Liver (tissue), 9 donors: ENCODE results near the gene MORF4L1. TPM values are rescaled to one million over a fixed set of nuclear protein-coding genes. Genes with fewer than 3 reads are reported as not detected.
A peak's percentile ranks its signal among the peaks of the same experiment; 100 is the strongest.

ENCODE experiments used
- DNase-seq: peaks from one replicate; pipeline ENCODE4 v3.0.0-alpha.2; 2017; ENCODE audit warnings: low spot score
- H3K27ac ChIP-seq, 2 donors: one replicate each; pipeline ENCODE4 v1.7.0; 2013; ENCODE audit warnings: inconsistent platforms in 2 of 2, low read length in 2 of 2, control low read depth in 1 of 2, low read depth in 1 of 2, mild to moderate bottlenecking in 1 of 2
- H3K27me3 ChIP-seq, 4 donors: one replicate each; pipeline versions ENCODE4 v1.6.1 to v1.7.0; 2013; ENCODE audit warnings: low read length in 3 of 4, inconsistent platforms in 1 of 4, mild to moderate bottlenecking in 1 of 4, moderate library complexity in 1 of 4; ENCODE audit not compliant: control insufficient read depth in 4 of 4, insufficient read depth in 4 of 4
- H3K36me3 ChIP-seq, 4 donors: one replicate each; pipeline versions ENCODE4 v1.6.1 to v1.7.0; 2013; ENCODE audit warnings: low read length in 3 of 4, mild to moderate bottlenecking in 3 of 4, low read depth in 1 of 4, moderate library complexity in 1 of 4; ENCODE audit not compliant: control insufficient read depth in 4 of 4, insufficient read depth in 3 of 4
- H3K4me1 ChIP-seq, 4 donors: one replicate each; pipeline versions ENCODE4 v1.6.1 to v1.7.0; 2013; ENCODE audit warnings: low read length in 3 of 4, mild to moderate bottlenecking in 3 of 4, moderate library complexity in 1 of 4; ENCODE audit not compliant: control insufficient read depth in 4 of 4, insufficient read depth in 4 of 4
- H3K4me3 ChIP-seq, 3 donors: one replicate each; pipeline versions ENCODE4 v1.6.1 to v1.7.0; 2013; ENCODE audit warnings: low read length in 3 of 3, control low read depth in 1 of 3, low read depth in 1 of 3, mild to moderate bottlenecking in 1 of 3
- H3K9ac ChIP-seq, 2 donors: one replicate each; pipeline ENCODE4 v1.7.0; 2013; ENCODE audit warnings: low read length in 2 of 2, mild to moderate bottlenecking in 2 of 2, moderate library complexity in 2 of 2, control low read depth in 1 of 2, low read depth in 1 of 2
- H3K9me3 ChIP-seq, 4 donors: one replicate each; pipeline versions ENCODE4 v1.6.1 to v1.7.0; 2013; ENCODE audit warnings: low read length in 3 of 4; ENCODE audit not compliant: control insufficient read depth in 4 of 4
- ATF3 ChIP-seq: IDR thresholded peaks from 2 replicates; pipeline ENCODE4 v1.6.1; 2016; ENCODE audit warnings: antibody characterized with exemption
- EGR1 ChIP-seq, 2 donors: IDR thresholded peaks; 2 replicates each; pipeline ENCODE4 v1.6.1; 2016 to 2018; ENCODE audit warnings: antibody characterized with exemption in 2 of 2, low read depth in 2 of 2
- FOXA1 ChIP-seq: IDR thresholded peaks from 2 replicates; pipeline ENCODE4 v1.6.1; 2016; ENCODE audit warnings: antibody characterized with exemption
- FOXA2 ChIP-seq: IDR thresholded peaks from 2 replicates; pipeline ENCODE4 v1.6.1; 2016; ENCODE audit warnings: antibody characterized with exemption
- GABPA ChIP-seq, 2 donors: IDR thresholded peaks in 1 of 2; conservative IDR thresholded peaks in 1 of 2; 2 replicates each; pipeline ENCODE4 v1.6.1; 2016; ENCODE audit warnings: antibody characterized with exemption in 2 of 2, mild to moderate bottlenecking in 1 of 2, moderate library complexity in 1 of 2
- HNF4A ChIP-seq, 2 donors: conservative IDR thresholded peaks; 2 replicates each; pipeline ENCODE4 v1.6.1; 2016; ENCODE audit warnings: antibody characterized with exemption in 2 of 2, mild to moderate bottlenecking in 2 of 2
- HNF4G ChIP-seq: IDR thresholded peaks from 2 replicates; pipeline ENCODE4 v1.6.1; 2016; ENCODE audit warnings: antibody characterized with exemption
- JUND ChIP-seq, 2 donors: IDR thresholded peaks; 2 replicates each; pipeline ENCODE4 v1.6.1; 2016; ENCODE audit warnings: antibody characterized with exemption in 2 of 2
- NR2F2 ChIP-seq: IDR thresholded peaks from 2 replicates; pipeline ENCODE4 v1.6.1; 2016; ENCODE audit warnings: antibody characterized with exemption
- RAD21 ChIP-seq, 2 donors: IDR thresholded peaks; 2 replicates each; pipeline ENCODE4 v1.6.1; 2016; ENCODE audit warnings: antibody characterized with exemption in 2 of 2, mild to moderate bottlenecking in 2 of 2
- REST ChIP-seq: IDR thresholded peaks from 2 replicates; pipeline ENCODE4 v1.6.1; 2016; ENCODE audit warnings: antibody characterized with exemption, mild to moderate bottlenecking
- RXRA ChIP-seq, 2 donors: IDR thresholded peaks; 2 replicates each; pipeline ENCODE4 v1.6.1; 2017 to 2018; ENCODE audit warnings: antibody characterized with exemption in 2 of 2, mild to moderate bottlenecking in 1 of 2
- SP1 ChIP-seq: IDR thresholded peaks from 2 replicates; pipeline ENCODE4 v1.6.1; 2018; ENCODE audit warnings: antibody characterized with exemption, mild to moderate bottlenecking
- TAF1 ChIP-seq: conservative IDR thresholded peaks from 2 replicates; pipeline ENCODE4 v1.6.1; 2016; ENCODE audit warnings: antibody characterized with exemption, mild to moderate bottlenecking
- YY1 ChIP-seq: IDR thresholded peaks from 2 replicates; pipeline ENCODE4 v1.6.1; 2016; ENCODE audit warnings: antibody characterized with exemption, mild to moderate bottlenecking
- ZBTB33 ChIP-seq: IDR thresholded peaks from 2 replicates; pipeline ENCODE4 v1.6.1; 2016; ENCODE audit warnings: antibody characterized with exemption
- WGBS: extraction: QIAGEN DNeasy Blood & Tissue Kit; methylation state at CpG from one replicate; pipeline ENCODE4 v1.1.7; 2013; 5-methylcytosine and 5-hydroxymethylcytosine counted together
- polyA plus RNA-seq, 2 donors: library from polyadenylated mRNA; stranded (reverse) in 1 of 2; unstranded in 1 of 2; fragments of 200-250 nt in 1 of 2; fragments of >200 nt in 1 of 2; fragmentation: Nextera tagmentation in 1 of 2; extraction: Ambion mirVana in 1 of 2; gene quantifications; one replicate each; pipeline versions ENCODE4 v1.2.1 to v1.2.3, GENCODE V29; 2013 to 2015
- total RNA-seq, 2 donors: library from RNA; depleted of rRNA; stranded (reverse); fragments of >200 nt; gene quantifications; one replicate each; pipeline ENCODE4 v1.2.3, GENCODE V29; 2014
- TF ChIP-seq, protein P1 (sequence below): fragments of 150-350 bp; IDR thresholded peaks from 2 replicates; pipeline ENCODE4 v1.5.1; 2017; ENCODE audit warnings: improper control_type of control experiment, low read depth, low read length; ENCODE audit not compliant: missing input control
- TF ChIP-seq, protein P2 (sequence below): IDR thresholded peaks from 2 replicates; pipeline ENCODE4 v1.6.1; 2016; ENCODE audit warnings: antibody characterized with exemption
- donor health status: healthy.
- donor health status: healthy.
- donor health status: healthy.
- donor health status: healthy.
- donor health status: healthy.

The MORF4L1 gene
- total and polyA plus RNA-seq, 4 donors, result 67.5 to 134 (median 123) TPM

DNA sequence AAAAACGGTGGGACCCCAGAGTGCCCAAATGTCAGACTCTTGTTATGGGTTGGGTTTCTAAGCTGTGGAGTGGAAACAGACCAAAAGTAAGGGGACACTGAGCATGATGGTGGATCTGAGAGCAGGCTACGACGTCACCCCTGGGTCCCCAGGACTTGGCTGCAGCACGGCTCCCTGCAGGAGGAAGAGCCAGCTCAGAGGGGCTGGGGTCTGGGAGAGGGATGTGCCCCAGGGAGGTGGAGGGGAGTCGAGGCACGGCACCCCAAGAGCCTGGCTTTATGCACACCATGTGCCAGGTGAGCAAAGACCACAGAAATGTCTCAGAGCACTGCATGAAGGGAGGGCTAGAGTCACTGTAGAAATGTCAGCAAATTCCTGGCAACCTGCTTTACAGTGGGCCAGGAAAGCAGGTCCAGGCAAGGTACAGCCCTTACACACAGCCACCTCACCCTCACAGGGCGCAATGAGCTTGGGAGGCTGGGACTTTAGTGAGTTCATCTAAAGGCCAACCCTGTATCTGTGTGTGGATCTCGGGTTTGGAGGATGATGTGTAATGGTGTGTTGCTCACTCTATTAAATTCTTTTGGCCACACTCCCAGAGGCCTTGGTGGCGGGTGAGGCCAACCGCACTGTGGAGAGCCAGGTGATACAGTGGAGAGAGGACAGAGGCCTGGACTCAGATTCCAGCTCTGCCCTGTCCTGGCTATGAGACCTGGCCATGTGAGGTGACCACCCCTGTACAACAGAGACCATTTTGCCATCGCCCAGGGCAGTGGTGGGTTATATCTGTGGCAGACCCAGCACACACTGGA is 58.1 kb downstream of the MORF4L1 start:
- H3K27me3 ChIP-seq, result no peaks in the 10 kb centered on the region
- 70% methylated on average over 11 of the region's 11 CpGs for WGBS
- no peaks in the 10 kb centered on the region for H3K9me3 ChIP-seq
- H3K36me3 ChIP-seq, result peaks cover 7 to 45% (median 16%) of the 10 kb centered on the region in 4 donors
- DNase-seq, result no peak
- TF ChIP-seq NR2F2 (no peak), ATF3 (no peak), RXRA (IDR thresholded peaks at IDR 0.05) (peak; percentile 61 to 87), RAD21 (IDR thresholded peaks at IDR 0.05) (peak in 1 of 2 donors; percentile 20), GABPA (IDR thresholded peaks at IDR 0.05 in 1 of 2, conservative IDR thresholded peaks at IDR 0.05 in 1 of 2) (no peak), HNF4A (conservative IDR thresholded peaks at IDR 0.05) (peak; percentile 16 to 56), EGR1 (IDR thresholded peaks at IDR 0.05; ENCODE audit: low read depth in 2 of 2) (no peak), TAF1 (no peak), ZBTB33 (no peak), REST (no peak), SP1 (no peak), YY1 (peak; percentile 48), FOXA2 (no peak), JUND (IDR thresholded peaks at IDR 0.05) (peak in 1 of 2 donors; percentile 43), HNF4G (no peak), FOXA1 (no peak)
- TF ChIP-seq, protein P1, sequence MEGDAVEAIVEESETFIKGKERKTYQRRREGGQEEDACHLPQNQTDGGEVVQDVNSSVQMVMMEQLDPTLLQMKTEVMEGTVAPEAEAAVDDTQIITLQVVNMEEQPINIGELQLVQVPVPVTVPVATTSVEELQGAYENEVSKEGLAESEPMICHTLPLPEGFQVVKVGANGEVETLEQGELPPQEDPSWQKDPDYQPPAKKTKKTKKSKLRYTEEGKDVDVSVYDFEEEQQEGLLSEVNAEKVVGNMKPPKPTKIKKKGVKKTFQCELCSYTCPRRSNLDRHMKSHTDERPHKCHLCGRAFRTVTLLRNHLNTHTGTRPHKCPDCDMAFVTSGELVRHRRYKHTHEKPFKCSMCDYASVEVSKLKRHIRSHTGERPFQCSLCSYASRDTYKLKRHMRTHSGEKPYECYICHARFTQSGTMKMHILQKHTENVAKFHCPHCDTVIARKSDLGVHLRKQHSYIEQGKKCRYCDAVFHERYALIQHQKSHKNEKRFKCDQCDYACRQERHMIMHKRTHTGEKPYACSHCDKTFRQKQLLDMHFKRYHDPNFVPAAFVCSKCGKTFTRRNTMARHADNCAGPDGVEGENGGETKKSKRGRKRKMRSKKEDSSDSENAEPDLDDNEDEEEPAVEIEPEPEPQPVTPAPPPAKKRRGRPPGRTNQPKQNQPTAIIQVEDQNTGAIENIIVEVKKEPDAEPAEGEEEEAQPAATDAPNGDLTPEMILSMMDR, result no peak
- TF ChIP-seq, protein P2, sequence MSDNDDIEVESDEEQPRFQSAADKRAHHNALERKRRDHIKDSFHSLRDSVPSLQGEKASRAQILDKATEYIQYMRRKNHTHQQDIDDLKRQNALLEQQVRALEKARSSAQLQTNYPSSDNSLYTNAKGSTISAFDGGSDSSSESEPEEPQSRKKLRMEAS, result no peak
- no peak overlapping the region for H3K27ac ChIP-seq
- peaks cover 10 to 30% (median 21%) of the 10 kb centered on the region in 4 donors for H3K4me1 ChIP-seq
- H3K4me3 ChIP-seq, result no peak overlapping the region
- no peak overlapping the region for H3K9ac ChIP-seq
